ENCODE measurements around the gene MAGEB6. TPM values are rescaled to one million over a fixed set of nuclear protein-coding genes. Genes with fewer than 3 reads are reported as not detected.

The MAGEB6 gene, protein sequence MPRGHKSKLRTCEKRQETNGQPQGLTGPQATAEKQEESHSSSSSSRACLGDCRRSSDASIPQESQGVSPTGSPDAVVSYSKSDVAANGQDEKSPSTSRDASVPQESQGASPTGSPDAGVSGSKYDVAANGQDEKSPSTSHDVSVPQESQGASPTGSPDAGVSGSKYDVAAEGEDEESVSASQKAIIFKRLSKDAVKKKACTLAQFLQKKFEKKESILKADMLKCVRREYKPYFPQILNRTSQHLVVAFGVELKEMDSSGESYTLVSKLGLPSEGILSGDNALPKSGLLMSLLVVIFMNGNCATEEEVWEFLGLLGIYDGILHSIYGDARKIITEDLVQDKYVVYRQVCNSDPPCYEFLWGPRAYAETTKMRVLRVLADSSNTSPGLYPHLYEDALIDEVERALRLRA
- total RNA-seq = not detected in 2 replicates

DNA sequence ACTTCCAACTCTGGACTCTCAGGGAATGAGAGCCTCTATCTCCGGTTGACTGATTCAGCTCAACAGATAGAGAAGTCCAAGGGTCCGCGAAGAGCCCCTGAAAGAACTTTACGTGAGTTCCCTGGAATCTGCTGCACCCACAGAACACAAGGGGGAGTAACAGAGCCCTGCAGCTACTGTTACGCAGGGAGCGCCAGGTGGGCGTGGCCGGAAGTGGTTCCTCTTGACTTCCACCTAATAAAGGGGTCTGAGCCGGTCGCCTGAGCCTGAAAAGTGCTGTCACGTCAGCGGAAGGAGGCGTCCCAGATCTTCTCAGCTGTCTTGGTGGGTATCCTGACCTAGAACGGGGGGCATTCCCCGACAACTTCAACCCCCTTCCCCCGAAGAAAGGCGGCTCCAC lies at the start of gene MAGEB6:
Gene MAGEB6 (plus strand): TSS at position 237 of the 400 bp plus-strand sequence. CDS start 1,407 bp downstream, outside the sequence.

DNA sequence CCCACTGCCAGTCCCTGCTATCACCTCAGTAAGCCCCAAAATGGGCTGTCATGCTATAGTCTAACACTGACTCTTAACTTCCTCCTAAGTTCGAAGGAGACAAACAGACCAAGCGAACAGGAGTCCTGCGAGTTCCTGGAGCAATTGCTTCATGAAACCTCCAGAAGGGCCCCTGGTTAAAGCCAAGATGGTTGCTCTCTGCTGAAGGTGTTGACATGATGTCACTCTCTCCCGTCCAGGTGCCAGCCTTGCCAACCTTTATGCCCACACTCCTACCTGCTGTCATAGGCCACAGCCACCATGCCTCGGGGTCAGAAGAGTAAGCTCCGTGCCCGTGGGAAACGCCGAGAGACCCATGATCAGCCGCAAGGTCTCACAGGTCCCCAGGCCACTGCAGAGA lies 31.9 kb upstream of the MAGEB6 start, which contains the start of gene MAGEB6B:
Gene MAGEB6B (plus strand): TSS at position 301 of the 400 bp plus-strand sequence. CDS start 0 bp downstream, at position 301.

GRCh38 chrX:26215869-26216268 lies 23.6 kb downstream of the MAGEB6 start, which contains the start of gene MAGEB5:
Gene MAGEB5, plus strand, starts transcription at chrX:26216169. Its CDS starts 1,133 bp downstream, at chrX:26217302.

Other genes with a start within 250 kb of the MAGEB6 start
- gene MAGEB18, start 54.1 kb upstream of the MAGEB6 start, total RNA-seq = not detected in 2 replicates
- gene MAGEB6B, start 31.8 kb upstream of the MAGEB6 start, total RNA-seq = not detected in 2 replicates
- not detected in 2 replicates for gene MAGEB5, start 23.7 kb downstream of the MAGEB6 start, total RNA-seq